WERI-Rb-1 (cell line): ENCODE data around the gene FBXO24.
A peak's percentile ranks its signal among the peaks of the same experiment; 100 is the strongest.
"Not testable (repeated sequence)": the region's sequence is repeated elsewhere in the genome, so short reads cannot be mapped to it uniquely, and the experiment has no call there.

Source experiments
- DNase-seq: peaks from one replicate; pipeline ENCODE4 v3.0.0-alpha.2; 2020
- H3K27ac ChIP-seq: fragments of 250-450 bp; sonication (Bioruptor Pico); 2 replicates; pipeline ENCODE4 v1.5.1; 2020; ENCODE audit warnings: mild to moderate bottlenecking, moderate library complexity
- H3K27me3 ChIP-seq: fragments of 250-450 bp; sonication (Bioruptor Pico); 2 replicates; pipeline ENCODE4 v1.5.1; 2021; ENCODE audit warnings: mild to moderate bottlenecking, low read depth, moderate library complexity; ENCODE audit not compliant: insufficient read depth, severe bottlenecking
- H3K36me3 ChIP-seq: fragments of 250-450 bp; sonication (Bioruptor Pico); 2 replicates; pipeline ENCODE4 v1.5.1; 2020; ENCODE audit warnings: mild to moderate bottlenecking, moderate library complexity
- H3K4me3 ChIP-seq: 2 replicates; pipeline ENCODE4 v1.5.1; 2011; ENCODE audit warnings: low read depth, mild to moderate bottlenecking, control low read depth, low read length
- H3K9me3 ChIP-seq: fragments of 250-450 bp; sonication (Bioruptor Pico); 2 replicates; pipeline ENCODE4 v1.5.1; 2021; ENCODE audit warnings: mild to moderate bottlenecking, moderate library complexity; ENCODE audit not compliant: severe bottlenecking
- TF ChIP-seq, protein P1 (sequence below): IDR thresholded peaks from 2 replicates; pipeline ENCODE4 v1.5.1; 2011; ENCODE audit warnings: low read depth, mild to moderate bottlenecking, control low read depth, inconsistent platforms, low read length

FBXO24 gene, protein sequence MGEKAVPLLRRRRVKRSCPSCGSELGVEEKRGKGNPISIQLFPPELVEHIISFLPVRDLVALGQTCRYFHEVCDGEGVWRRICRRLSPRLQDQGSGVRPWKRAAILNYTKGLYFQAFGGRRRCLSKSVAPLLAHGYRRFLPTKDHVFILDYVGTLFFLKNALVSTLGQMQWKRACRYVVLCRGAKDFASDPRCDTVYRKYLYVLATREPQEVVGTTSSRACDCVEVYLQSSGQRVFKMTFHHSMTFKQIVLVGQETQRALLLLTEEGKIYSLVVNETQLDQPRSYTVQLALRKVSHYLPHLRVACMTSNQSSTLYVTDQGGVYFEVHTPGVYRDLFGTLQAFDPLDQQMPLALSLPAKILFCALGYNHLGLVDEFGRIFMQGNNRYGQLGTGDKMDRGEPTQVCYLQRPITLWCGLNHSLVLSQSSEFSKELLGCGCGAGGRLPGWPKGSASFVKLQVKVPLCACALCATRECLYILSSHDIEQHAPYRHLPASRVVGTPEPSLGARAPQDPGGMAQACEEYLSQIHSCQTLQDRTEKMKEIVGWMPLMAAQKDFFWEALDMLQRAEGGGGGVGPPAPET

DNA sequence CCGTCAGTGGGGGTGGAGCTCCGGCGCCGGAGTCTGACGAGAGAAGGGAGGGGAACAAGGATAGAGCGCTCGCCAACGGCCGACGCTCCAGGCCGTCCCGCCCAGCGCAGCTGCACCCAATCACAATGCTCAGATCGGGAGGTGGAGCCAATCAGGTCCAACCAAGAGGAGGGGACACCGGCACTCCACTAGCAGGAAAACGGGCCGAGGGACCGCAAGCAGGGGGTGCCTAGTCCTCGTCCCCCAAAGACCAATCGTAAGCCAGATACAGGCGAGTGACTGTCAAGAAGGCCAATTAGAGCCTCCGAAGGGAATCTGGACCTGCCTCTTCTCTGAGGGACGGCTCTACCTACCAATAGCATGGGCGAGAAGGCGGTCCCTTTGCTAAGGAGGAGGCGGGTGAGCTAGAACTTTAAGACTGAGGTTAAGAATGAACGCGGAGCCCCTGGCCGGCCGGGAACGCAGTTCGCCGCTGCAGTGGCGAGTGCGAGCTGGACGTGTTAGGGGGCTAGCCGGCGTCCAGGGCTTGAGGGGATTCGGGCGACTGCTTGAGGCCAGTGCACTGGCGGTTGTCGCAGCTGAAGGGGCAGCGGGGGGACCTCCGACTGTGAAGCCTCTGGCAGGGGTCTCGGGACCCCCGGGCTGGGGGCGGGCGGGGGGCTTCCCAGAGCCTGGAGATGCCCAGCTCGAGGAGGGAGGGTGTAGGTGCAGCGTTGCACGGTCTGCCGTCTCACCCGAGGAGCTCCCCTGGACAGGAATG, at the start of gene FBXO24:
Gene FBXO24 (plus strand): TSS at position 63 of the 760 bp plus-strand sequence. CDS start 298 bp downstream, at position 361.
- H3K27me3 ChIP-seq = no peaks in the 10 kb centered on the region
- peak within 1 kb of the TSS; percentile 95 for H3K4me3 ChIP-seq
- DNase-seq = peak; percentile 99
- no peaks in the 10 kb centered on the region for H3K9me3 ChIP-seq
- TF ChIP-seq, protein P1, sequence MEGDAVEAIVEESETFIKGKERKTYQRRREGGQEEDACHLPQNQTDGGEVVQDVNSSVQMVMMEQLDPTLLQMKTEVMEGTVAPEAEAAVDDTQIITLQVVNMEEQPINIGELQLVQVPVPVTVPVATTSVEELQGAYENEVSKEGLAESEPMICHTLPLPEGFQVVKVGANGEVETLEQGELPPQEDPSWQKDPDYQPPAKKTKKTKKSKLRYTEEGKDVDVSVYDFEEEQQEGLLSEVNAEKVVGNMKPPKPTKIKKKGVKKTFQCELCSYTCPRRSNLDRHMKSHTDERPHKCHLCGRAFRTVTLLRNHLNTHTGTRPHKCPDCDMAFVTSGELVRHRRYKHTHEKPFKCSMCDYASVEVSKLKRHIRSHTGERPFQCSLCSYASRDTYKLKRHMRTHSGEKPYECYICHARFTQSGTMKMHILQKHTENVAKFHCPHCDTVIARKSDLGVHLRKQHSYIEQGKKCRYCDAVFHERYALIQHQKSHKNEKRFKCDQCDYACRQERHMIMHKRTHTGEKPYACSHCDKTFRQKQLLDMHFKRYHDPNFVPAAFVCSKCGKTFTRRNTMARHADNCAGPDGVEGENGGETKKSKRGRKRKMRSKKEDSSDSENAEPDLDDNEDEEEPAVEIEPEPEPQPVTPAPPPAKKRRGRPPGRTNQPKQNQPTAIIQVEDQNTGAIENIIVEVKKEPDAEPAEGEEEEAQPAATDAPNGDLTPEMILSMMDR = no peak
- peak within 1 kb of the TSS; percentile 99 for H3K27ac ChIP-seq
- peaks cover 17% of the 10 kb centered on the region for H3K36me3 ChIP-seq

GRCh38 chr7:100536695-100537094, 49.4 kb upstream of the FBXO24 start:
- not testable (repeated sequence) for H3K27ac ChIP-seq, H3K36me3 ChIP-seq, DNase-seq, H3K27me3 ChIP-seq, H3K4me3 ChIP-seq, H3K9me3 ChIP-seq

DNA sequence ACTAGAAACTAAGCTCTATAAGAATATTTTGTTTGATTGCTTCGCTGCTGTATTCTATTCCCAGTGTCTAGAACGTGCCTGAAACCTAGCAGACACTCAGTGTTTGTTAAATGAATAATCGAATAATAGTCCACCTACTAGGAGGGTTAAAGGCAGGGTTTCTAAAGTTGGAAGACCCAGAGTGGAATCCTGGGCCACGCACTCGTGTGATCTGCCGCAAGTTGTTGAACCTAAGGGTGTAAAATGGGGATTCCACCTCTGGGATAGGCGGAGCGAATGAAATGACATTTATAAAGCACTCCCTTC, 47.8 kb upstream of the FBXO24 start:
- H3K27ac ChIP-seq = peak overlapping the region; percentile 32
- no peaks in the 10 kb centered on the region for H3K27me3 ChIP-seq
- DNase-seq = no peak
- no peaks in the 10 kb centered on the region for H3K36me3 ChIP-seq
- TF ChIP-seq, protein P1 = no peak
- peak overlapping the region; percentile 57 for H3K4me3 ChIP-seq
- no peaks in the 10 kb centered on the region for H3K9me3 ChIP-seq

DNA sequence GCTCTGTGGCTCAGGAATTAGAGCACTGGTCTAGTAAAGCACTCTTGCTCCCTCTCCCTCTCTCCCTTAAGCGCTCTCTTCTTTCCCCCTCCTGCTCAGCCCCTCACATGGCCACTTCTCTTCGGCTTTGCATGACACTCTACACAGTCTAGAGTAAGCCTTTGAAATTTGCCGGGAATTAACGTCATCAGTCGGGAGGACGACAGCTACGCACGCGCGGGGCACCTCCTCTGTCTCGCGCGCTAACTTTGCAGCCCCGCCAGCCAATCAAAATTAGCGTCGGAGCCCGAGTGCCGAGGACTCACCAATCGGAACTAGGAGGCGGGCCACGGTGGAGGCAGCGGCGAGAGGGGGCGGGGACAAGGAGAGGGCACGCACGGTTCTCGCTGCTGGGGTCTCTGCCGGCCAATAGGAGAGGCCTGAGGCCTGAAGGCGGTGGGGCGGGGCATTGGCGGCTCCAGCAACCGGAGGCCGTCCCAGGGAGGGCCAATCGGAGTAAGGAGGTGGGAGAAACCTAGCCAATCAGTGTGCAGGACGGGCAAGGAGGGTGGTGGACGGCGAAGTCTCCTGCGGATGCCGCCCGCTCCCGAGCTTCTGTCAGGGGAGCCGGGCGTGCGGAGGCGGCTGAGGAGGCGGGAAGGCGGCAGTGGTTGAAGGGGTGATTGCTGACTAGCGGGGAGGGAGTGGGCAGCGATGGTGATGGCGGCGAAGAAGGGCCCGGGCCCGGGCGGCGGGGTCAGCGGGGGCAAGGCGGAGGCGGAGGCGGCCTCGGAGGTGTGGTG, 47.3 kb upstream of the FBXO24 start, which contains the start of gene AGFG2:
Gene AGFG2 (plus strand): TSS at position 550 of the 782 bp plus-strand sequence. CDS start 144 bp downstream, at position 694.
- Histone ChIP-seq H3K9me3 (no peaks in the 10 kb centered on the region), H3K36me3 (no peaks in the 10 kb centered on the region), H3K27ac (peak within 1 kb of the TSS; percentile 61), H3K27me3 (no peaks in the 10 kb centered on the region), H3K4me3 (peak within 1 kb of the TSS; percentile 64)
- TF ChIP-seq, protein P1 = no peak
- DNase-seq = peak; percentile 100

DNA sequence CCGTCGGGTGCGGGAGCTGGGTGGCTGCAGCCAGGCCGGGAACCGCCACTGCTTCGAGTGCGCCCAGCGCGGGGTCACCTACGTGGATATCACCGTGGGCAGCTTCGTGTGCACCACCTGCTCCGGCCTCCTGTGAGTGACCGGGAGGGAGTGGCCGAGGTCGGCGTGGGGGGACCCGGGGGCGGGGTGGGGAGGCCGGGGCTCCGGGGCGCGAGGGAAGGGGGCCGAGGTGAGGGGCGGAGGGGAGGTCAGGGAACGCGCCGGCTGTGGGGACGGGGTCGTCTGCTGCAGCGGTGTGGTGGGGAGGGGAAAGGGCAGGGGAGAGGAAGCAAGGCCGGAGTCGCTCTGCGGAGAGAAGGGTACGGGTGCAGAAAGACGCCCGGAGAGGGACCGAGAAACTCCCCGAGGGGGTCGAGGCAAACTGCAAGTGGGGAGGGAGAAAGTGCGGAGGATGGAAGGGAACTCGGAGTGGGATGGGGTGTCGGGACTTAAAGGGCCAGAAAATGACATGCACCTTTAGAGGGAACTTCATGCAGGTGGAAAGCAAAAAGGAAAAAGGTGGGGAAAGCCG, 46.6 kb upstream of the FBXO24 start:
- H3K9me3 ChIP-seq = no peaks in the 10 kb centered on the region
- peak overlapping the region; percentile 64 for H3K4me3 ChIP-seq
- no peaks in the 10 kb centered on the region for H3K27me3 ChIP-seq
- TF ChIP-seq, protein P1 = no peak
- no peaks in the 10 kb centered on the region for H3K36me3 ChIP-seq
- peak; percentile 19 for DNase-seq
- peak overlapping the region; percentile 61 for H3K27ac ChIP-seq
